ENCODE data around the gene RAPH1.

RAPH1 gene
- long read RNA-seq, partial matches to known transcripts, result 0 of 3 reads
- long read RNA-seq, other reads (novel, unspliced or antisense), result 3 of 3 reads

- Histone ChIP-seq H3K27me3 (ENCODE audit: insufficient read depth, poor library complexity, severe bottlenecking) (peaks cover 32% of the 10 kb centered on the region), H3K27ac (replicated peaks) (no peak within 1 kb of the TSS), H3K4me3 (replicated peaks; ENCODE audit: insufficient read depth, low read length) (peak within 1 kb of the TSS; percentile 63)
- DNase-seq (ENCODE audit: low read depth in 1 of 2, low spot score in 1 of 2), result peak; percentile 32 to 41
- no peak for TF ChIP-seq CTCF (IDR thresholded peaks at IDR 0.05; ENCODE audit: insufficient read depth, low read length)
- TF ChIP-seq REST (IDR thresholded peaks at IDR 0.05; ENCODE audit: insufficient replicate concordance, low read depth), result no peak
- TF ChIP-seq SPI1 (IDR thresholded peaks at IDR 0.05; ENCODE audit: borderline replicate concordance, low read depth), result no peak
- TF ChIP-seq GABPA (IDR thresholded peaks at IDR 0.05; ENCODE audit: low read depth), result no peak
- no peak for TF ChIP-seq POLR2AphosphoS5 (IDR thresholded peaks at IDR 0.05; ENCODE audit: low read depth)
Measured at GRCh38 chr2:203535078-203535783, at the start of gene RAPH1. Gene RAPH1 (minus strand): TSS chr2:203535301. CDS start chr2:203495353, 39,948 bp downstream.

DNA sequence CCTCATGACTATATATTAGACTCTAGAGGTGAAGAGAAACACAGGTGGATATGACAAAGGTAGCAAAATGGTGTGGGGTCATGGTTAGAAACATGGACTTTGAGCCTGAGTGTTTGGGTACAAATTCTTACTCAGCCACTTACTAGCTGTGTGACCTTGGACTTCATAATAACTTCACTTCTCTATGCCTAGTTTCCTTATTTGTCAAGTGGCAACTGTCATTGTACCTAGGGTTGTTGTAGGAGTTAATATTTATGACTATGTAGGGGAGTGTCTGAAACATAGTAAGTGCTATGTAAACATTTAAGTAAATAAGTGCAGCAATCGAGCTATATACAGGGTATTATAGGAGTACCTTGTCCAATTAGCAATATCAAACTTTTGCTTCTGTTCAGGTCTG, 49.7 kb upstream of the RAPH1 start:
- TF ChIP-seq CTCF (IDR thresholded peaks at IDR 0.05; ENCODE audit: insufficient read depth, low read length) (no peak), POLR2AphosphoS5 (IDR thresholded peaks at IDR 0.05; ENCODE audit: low read depth) (no peak), SPI1 (IDR thresholded peaks at IDR 0.05; ENCODE audit: borderline replicate concordance, low read depth) (no peak), GABPA (IDR thresholded peaks at IDR 0.05; ENCODE audit: low read depth) (no peak)
- DNase-seq (ENCODE audit: low read depth in 1 of 2, low spot score in 1 of 2), result no peak
- Histone ChIP-seq H3K4me3 (replicated peaks; ENCODE audit: insufficient read depth, low read length) (no peak overlapping the region), H3K27me3 (ENCODE audit: insufficient read depth, poor library complexity, severe bottlenecking) (no peaks in the 10 kb centered on the region), H3K27ac (replicated peaks) (no peak overlapping the region)

DNA sequence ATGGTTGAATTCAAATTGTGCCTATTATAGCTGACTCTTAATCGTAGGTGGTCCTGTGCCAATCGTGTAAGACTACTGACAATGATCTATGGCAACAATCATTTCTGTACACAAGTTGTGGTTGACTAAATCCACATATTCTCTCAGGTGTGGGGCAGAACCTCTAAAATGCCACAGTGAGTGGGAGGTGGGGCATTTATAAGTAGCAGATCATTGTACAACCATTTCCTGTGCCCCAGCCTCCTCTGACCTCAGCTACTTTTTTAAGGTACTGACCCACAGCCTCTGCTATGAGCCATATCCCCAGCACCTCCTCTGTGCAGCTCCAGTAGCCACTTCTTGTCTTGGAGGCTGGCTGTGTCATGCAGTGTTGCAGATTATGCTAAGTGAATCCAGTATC, 48.6 kb upstream of the RAPH1 start:
- Histone ChIP-seq H3K27ac (replicated peaks) (no peak overlapping the region), H3K27me3 (ENCODE audit: insufficient read depth, poor library complexity, severe bottlenecking) (no peaks in the 10 kb centered on the region), H3K4me3 (replicated peaks; ENCODE audit: insufficient read depth, low read length) (no peak overlapping the region)
- no peak for DNase-seq (ENCODE audit: low read depth in 1 of 2, low spot score in 1 of 2)
- no peak for TF ChIP-seq CTCF (IDR thresholded peaks at IDR 0.05; ENCODE audit: insufficient read depth, low read length)
- no peak for TF ChIP-seq GABPA (IDR thresholded peaks at IDR 0.05; ENCODE audit: low read depth)
- TF ChIP-seq POLR2AphosphoS5 (IDR thresholded peaks at IDR 0.05; ENCODE audit: low read depth), result no peak
- no peak for TF ChIP-seq REST (IDR thresholded peaks at IDR 0.05; ENCODE audit: insufficient replicate concordance, low read depth)
- no peak for TF ChIP-seq SPI1 (IDR thresholded peaks at IDR 0.05; ENCODE audit: borderline replicate concordance, low read depth)

Measured in HL-60 (cell line).